ENCODE measurements around the gene NAA25.

The NAA25 gene

DNA sequence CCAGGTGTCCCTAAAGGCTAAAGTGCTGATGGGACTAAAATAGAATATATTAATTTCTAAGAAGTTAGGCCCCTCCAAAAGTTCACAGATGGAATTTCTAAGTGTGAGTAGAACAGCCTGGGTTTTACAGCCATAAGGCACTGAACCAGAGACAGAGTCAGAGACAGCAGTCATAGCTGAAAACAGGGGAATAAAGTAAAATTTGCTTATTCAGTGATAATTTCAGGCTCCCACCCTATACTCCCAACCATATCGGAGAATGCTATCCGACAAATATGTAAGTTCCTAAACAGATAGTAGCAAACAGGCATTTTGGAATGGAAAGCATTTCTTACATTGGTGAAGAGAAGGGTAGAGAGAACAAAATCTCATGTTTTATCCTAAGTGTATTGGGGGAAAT lies 45.3 kb downstream of the NAA25 start:
- in situ Hi-C loops (cut with HindIII; ENCODE audit: low sequenced_read_pairs), result no loop called here

DNA sequence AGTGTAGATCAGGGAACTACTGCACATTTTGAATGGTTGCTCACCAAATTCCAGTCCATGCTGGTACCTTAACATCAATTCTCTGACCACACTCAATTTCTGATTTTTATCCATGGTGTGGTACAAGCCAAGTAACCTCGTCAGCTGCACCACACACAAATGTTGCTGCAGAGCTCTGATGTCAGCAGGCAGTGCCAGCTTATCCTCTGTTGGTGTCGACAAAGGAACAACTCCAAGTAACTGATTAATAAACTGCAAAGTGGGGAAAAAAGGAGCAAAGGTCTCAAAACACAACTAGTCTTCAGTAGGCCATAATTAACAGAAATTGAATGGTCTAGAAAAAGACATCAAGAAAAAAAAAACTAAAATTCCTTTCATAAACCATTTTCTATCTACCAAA lies 47.4 kb downstream of the NAA25 start:
- in situ Hi-C loops (cut with HindIII; ENCODE audit: low sequenced_read_pairs), result no loop called here

DNA sequence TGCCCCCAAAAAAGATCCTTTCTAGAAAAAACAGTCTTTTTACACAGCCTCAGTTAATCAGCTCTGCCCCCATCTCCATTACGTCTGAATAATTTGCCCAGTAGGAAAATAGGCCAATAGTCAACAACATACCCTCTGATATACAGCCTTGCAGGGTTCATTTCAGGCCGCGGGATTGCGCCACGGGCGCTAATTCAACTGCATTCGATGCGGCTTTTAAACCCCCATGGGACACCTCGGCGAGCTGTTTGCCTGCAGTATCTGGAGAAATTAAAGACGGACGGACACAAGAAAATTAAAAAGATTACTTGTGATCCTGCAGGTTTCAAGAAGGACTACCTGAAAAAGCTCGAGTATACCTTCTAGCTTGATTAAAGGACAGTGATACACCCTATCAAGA lies 59.2 kb downstream of the NAA25 start:
- in situ Hi-C loops (cut with HindIII; ENCODE audit: low sequenced_read_pairs), result no loop called here

DNA sequence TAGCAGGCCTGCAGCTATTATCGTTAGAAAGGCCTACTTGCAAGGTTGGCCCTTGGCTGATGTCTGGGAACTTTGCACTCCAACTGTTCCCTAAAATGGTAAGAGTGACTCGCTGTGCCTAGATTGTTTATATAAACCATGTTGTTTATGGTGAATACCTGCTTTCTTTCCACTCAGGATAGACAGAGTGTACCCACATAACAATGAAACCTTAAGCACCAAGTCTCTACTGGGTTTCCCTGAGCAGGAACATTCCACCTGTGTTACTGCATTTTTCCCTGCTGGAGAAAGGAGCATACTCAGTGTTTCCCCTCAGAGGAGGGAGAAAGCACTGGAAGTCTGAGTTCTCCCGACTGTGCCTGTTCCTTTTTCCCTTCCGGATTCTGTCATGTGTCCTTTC lies 62.6 kb downstream of the NAA25 start:
- in situ Hi-C loops (cut with HindIII; ENCODE audit: low sequenced_read_pairs), result no loop called here

DNA sequence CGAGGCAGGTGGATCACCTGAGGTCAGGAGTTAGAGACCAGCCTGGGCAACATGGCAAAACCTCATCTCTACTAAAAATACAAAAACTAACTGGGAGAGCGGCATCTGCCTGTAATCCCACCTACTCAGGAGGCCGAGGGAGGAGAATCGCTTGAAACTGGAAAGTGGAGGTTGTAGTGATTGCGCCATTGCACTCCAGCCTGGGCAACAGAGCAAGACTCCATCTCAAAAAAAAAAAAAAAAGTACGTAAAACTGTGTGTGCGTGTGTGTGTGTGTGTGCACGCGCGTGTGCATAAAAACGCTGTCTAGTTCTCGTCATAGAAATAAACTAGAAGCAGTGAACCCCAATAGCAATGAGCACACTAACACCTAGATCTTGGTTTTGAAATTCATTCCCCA lies 72.0 kb downstream of the NAA25 start:
- in situ Hi-C loops (cut with HindIII; ENCODE audit: low sequenced_read_pairs), result loop anchor here (10.0 kb wide), 1 partner anchor 248 kb away; no protein-coding TSS in a partner anchor

DNA sequence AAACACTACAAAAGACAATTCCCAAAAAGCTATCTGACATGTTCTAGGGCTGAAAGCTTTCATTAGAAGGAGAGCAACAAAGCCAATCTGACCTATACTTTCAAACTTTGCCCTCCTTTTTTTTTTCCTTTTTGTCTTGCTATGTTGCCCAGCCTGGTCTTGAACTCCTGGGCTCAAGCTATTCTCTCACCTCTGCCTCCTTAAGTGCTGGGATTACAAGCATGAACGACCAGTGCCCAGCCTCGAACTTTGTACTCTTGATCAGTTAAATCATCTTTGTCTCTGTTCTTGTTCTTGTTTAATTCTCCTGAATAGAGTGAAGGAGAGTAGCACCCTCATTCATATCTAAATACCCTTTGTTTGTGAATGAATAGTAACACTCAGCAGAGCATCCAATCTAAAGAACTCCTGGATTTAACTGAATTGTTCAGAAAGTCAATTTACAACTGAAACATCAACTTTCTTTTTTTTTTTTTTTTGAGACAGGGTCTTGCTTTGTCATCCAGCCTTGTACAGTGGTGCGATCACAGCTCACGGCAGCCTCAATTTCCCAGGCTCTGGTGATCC lies 73.3 kb downstream of the NAA25 start:
- in situ Hi-C loops (cut with HindIII; ENCODE audit: low sequenced_read_pairs), result loop anchor here (10.0 kb wide), 1 partner anchor 249 kb away; no protein-coding TSS in a partner anchor

DNA sequence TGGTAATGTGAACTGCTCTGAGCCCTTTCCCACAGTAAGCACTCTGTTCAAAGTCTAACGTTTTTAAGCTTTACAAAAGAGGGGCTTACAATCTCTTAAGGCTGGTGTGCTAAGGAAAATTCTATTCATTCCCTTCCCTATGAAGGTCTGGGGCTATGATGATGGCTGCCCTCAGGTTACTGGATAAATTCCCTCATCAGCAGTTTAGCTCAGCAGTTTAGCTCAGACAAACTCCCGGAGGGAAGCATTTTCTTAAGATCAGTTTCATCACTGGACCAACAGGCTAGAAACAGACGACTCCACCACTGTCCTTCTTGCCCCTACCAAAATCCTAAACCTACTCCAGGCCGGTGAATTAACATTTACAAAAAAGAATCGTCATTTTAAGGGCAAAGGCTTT lies 76.3 kb downstream of the NAA25 start:
- in situ Hi-C loops (cut with HindIII; ENCODE audit: low sequenced_read_pairs), result loop anchor here (10.0 kb wide), 1 partner anchor 253 kb away; no protein-coding TSS in a partner anchor

DNA sequence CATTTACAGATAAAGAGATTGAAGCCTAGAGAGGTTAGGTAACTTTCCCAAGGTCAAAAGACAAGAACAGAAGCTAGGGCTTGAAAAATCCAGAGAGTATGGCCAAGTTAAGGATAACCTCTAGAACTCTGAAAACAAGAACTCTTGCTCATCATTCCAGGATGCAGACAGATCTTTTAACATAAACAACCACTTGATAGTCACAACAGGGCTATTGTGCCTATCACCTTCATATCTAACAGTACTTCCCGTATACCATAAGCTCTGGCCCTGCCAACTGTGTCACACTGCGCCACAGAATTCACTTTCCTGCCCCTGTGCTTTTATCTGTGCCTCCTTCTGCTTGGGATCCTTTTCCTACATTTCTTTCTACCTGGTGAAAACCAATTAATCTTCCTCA lies 77.1 kb downstream of the NAA25 start:
- in situ Hi-C loops (cut with HindIII; ENCODE audit: low sequenced_read_pairs), result loop anchor here (10.0 kb wide), 1 partner anchor 253 kb away; no protein-coding TSS in a partner anchor

DNA sequence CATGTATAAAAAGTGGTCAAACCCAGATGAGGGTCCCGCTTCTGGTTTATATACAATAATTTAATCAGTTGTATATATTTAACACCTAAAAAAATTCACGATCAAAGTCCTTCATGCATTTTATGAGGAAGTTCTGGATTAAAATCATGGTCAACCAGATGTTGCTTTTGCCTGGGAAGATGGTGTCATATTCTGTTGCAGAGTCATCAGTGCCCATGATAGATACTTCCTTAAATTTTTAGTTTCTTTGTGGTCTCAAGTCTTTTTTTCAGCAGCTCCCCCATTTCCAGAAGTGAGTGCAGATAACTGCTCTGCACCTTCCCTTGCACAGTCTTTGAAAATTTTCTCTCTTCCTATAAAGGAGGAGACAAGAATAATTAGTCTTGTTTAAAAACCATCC lies 79.3 kb downstream of the NAA25 start:
- in situ Hi-C loops (cut with HindIII; ENCODE audit: low sequenced_read_pairs), result no loop called here

DNA sequence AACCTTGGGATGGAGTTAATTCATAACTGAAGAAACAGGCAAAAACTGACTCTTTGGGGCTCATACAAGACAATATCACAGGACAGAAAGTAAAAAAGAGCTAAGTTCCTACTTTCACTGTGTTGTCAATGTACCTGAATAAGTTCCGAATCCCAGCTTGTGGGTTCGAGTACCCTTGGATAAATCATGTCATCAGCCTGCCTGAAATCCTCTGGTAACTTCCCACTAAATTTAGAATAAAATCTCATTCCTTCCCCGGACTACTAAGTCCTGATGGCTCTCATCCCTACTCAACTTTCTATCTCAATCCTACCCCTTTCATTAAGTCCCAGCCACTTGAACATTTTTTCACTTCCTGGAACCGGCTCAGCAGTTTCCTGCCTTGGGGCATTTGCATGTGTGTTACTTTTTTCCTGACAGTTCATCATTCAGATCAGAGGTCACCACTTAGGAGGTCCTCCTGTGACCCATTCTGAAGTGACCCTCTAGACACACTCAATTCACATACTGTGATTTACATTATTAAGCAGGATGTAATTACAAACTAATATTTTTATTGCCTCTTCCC lies 82.7 kb downstream of the NAA25 start:
- in situ Hi-C loops (cut with HindIII; ENCODE audit: low sequenced_read_pairs), result no loop called here

DNA sequence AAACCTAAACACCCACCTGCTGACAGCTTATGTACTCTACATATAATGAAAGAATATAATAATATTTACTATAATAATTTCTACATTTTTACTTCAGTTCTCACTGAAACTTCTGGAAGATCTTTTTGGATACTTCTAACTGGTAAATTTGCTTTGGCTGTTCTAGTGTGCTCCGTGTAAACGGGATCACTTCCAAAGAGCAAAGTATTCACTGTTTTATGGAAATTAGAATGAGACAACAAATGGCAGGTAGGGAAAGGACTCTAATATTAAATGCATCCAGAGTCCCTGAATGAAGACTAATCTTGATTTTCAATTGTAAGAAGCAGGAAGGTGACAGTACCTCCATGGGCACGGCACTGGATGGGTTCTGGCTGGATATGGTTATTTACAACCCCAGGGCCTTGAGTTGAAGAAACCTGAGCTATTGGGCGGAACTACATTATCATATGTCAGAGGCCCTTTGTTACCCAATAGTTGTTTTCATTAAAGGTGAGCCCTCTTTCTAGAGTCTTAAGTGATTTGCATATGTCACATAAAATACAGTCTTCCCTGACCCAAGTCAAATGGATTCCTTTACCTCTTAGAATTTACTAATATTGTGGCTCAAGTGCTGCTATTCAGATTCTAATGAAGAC lies 84.7 kb downstream of the NAA25 start:
- in situ Hi-C loops (cut with HindIII; ENCODE audit: low sequenced_read_pairs), result no loop called here

DNA sequence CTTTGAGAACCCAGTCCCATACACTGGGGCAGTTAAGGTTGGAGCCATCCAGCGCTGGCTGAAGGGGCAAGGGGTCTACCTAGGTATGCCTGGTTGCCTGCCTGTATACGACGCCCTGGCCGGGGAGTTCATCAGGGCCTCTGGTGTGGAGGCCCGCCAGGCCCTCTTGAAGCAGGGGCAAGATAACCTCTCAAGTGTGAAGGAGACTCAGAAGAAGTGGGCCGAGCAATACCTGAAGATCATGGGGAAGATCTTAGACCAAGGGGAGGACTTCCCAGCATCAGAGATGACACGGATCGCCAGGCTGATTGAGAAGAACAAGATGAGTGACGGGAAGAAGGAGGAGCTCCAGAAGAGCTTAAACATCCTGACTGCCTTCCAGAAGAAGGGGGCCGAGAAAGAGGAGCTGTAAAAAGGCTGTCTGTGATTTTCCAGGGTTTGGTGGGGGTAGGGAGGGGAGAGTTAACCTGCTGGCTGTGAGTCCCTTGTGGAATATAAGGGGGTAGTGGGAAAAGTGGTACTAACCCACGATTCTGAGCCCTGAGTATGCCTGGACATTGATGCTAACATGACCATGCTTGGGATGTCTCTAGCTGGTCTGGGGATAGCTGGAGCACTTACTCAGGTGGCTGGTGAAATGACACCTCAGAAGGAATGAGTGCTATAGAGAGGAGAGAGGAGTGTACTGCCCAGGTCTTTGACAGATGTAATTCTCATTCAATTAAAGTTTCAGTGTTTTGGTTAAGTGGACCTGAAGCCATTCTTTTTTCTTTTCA lies 86.2 kb downstream of the NAA25 start:
- in situ Hi-C loops (cut with HindIII; ENCODE audit: low sequenced_read_pairs), result no loop called here

DNA sequence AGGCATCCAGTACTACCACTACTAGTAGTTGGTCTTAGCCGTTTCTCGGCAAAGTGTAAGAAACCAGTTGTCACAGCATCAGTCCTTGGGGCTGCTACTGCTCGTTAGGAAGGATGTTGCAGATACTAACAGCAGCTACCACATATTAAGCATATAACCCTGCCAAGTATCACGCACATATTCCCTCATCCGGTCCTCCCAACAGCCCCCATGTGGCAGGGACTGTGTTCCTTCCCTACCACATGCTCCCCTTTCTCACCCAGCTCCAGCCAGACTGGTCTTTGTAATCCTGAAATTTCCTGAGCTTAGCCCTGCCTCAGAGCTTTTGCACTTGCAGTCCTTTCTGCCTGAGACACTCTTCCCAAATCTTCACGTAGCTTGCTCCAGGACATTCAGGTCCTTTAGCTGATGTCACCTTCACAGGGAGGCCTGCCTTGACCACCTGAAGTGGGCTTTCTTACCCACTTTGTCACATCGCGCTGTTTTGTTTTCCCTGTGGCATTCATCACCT lies 87.6 kb downstream of the NAA25 start:
- in situ Hi-C loops (cut with HindIII; ENCODE audit: low sequenced_read_pairs), result no loop called here

DNA sequence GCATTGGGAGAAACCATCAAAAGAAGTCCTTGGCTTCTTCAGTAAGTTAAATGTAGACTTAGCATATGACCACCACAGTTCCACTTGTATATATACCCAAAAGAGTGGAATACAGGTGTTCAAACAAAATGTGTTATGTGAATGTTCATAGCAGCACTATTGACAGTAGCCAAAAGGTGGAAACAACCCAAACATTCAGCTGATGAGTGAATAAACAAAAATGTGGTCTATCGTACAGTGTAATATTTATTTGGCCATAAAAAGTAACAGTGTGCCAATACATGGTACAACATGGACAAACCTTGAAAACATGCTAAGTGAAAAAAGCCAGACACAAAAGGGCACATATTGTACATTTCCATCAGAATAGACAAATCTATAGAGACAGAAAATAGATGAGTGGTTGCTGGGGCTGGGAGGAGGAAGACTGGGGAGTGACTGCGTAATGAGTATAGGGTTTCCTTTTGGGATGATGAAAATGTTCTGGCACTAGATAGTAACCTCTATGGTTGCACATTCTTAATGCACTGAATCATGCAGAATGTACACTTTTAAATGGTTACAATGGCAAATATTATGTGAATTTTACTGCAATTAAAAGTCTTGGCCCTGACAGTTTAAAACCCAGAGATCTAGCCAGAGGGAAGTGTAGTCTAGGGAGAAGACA lies 89.9 kb downstream of the NAA25 start:
- in situ Hi-C loops (cut with HindIII; ENCODE audit: low sequenced_read_pairs), result no loop called here

DNA sequence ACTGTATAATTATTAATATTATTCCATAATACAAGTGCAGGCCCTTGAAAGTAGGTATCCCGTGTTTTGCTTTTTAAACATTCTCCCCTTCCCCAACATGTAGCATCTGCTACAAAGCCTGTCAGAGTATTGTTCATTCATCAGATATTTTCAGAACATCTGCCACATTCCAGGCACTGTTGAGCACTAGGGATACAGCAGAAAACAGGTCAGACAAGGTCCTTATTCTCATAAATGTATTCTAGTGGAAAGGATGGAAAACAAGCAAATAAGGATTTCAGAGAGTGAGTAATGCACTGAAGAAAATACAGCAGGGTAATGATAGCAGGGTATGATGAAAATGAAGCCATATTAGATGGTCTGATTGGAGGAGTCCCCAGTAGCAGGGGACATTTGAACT lies 91.5 kb downstream of the NAA25 start:
- in situ Hi-C loops (cut with HindIII; ENCODE audit: low sequenced_read_pairs), result no loop called here

DNA sequence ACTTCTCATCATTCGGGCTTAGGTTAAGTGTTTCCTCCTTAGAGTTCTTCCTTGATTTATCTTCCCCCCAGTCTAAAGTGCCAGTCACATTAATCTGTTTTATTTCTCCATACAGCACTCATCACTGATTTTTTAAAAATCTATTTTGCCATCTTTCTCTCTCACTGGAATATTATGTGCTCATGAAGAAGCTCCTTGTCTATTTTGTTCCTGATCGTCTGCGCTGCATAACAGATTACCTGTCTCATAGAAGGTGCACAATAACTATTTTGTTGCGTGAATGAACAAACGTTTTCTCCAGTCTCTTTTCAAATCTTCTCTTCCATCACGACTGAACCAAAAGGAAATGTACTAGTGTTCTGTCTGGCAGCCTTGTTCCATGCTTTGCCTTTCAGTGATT lies 92.6 kb downstream of the NAA25 start:
- in situ Hi-C loops (cut with HindIII; ENCODE audit: low sequenced_read_pairs), result no loop called here

DNA sequence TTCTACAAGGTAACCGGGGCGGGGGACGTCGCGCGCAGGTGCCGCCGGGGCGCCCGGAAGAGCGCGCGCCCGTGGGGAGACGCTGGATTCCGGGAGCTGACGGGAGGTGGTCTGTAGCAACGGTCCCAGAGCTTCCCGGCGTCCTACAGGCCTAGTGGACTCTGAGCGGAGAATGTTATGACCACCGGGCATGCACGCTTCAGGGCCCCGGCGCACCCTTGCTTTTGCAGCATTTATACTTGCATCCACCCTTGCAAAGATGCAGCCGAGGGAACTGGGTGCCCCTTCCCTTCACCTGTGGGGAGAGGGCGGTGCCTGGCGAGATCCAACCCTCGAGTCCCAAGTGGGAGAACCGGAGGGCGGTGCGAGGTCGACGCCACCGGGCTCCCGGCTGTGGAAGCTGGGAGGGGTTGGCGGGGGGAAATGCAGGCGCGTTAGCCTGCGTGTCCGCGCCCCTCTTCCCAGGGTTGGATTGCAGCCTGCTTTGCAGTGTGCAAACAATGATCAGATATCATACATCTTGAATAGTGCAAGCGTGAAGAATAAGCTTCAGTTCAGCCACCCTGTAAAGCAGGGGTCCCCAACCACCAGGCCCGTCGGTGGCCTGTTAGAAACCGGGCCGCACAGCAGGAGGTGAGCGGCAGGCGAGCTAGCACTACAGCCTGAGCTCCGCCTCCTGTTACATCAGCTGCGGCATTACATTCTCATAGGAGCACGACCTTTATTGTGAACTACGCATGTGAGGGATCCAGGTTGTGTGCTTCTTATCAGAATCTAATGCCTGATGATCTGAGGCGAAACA lies 94.8 kb downstream of the NAA25 start:
- in situ Hi-C loops (cut with HindIII; ENCODE audit: low sequenced_read_pairs), result no loop called here

DNA sequence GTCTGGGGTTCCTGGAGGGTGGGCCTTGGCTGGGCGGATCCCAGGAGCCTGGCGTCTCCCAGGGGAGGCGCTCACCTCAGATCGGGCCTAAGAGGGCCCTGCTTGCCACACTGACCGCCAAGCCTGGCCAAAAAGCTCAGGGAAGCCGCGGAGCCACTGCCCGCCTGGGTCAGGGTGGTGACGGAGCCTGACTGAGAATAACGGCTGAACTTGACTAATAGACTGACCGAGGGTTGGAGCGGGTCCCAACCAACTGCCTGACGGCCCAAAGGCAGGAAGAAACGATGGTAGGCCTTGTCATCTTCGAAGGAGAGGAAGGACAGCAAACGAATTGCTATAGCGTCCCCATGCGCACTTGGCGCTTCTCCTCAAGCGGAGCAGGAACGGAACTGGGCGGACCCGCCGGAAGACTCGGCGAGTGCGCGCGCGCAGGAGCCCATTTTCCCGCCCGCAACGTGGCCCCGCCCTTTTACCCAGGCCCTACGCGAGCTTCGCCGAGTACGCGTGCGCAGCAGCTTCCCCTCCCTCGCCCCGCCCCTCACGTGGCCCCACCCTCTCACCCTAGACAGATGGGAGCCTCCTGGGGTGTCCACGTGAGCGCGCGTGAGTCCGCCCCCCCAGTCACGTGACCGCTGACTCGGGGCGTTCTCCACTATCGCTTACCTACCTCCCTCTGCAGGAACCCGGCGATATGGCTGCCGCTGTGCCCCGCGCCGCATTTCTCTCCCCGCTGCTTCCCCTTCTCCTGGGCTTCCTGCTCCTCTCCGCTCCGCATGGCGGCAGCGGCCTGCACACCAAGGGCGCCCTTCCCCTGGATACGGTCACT lies 95.6 kb downstream of the NAA25 start, which contains the start of the genes ERP29 and TMEM116:
Gene ERP29, plus strand, starts transcription at position 652 of the 826 bp plus-strand sequence. Its CDS starts 40 bp downstream, at position 692.
Gene TMEM116, minus strand, starts transcription at position 391 of the 826 bp plus-strand sequence. CDS start 7,895 bp downstream, outside the sequence.
- in situ Hi-C loops (cut with HindIII; ENCODE audit: low sequenced_read_pairs), result no loop called here

DNA sequence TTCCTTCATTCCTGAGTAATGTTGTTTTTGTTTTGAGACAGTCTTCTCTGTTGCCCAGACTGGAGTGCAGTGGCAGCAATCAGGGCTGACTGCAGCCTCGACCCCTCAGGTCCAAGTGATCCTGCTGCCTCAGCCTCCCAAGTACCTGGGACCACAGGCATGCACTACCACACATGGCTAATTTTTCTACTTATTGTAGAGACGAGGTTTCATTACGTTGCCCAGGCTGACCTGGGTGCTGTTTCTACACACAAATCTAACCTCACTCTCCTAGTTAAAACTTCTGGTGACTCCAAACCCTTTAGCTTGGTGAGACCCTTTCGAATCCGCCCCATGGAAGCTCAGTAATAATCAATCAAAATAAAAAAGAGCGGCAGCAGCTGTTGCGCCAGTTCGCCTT lies 96.9 kb downstream of the NAA25 start:
- in situ Hi-C loops (cut with HindIII; ENCODE audit: low sequenced_read_pairs), result no loop called here

All from DLD1 (cell line).